Ramos (cell line): ENCODE results near the gene DCDC2C.

ENCODE experiments used
- in situ Hi-C: fragments of 300-500 bp; cut with MboI; formaldehyde crosslinking; loops from one replicate; pipeline ENCODE4 v1.14.3; 2022; ENCODE audit warnings: low sequenced_read_pairs; ENCODE audit not compliant: unreplicated experiment

DCDC2C gene

GRCh38 chr2:3741867-3742602 lies 38.7 kb downstream of the DCDC2C start:
- in situ Hi-C loops: no loop called here

- in situ Hi-C loops: no loop called here
Observed at GRCh38 chr2:3742743-3743508, 39.6 kb downstream of the DCDC2C start.

- in situ Hi-C loops: no loop called here
Observed at GRCh38 chr2:3743951-3744555, 40.7 kb downstream of the DCDC2C start.

- in situ Hi-C loops: no loop called here
Observed at GRCh38 chr2:3745920-3746319, 42.5 kb downstream of the DCDC2C start.

GRCh38 chr2:3747032-3747654 lies 43.8 kb downstream of the DCDC2C start:
- in situ Hi-C loops: no loop called here

- in situ Hi-C loops: no loop called here
Observed at GRCh38 chr2:3747826-3748225, 44.5 kb downstream of the DCDC2C start.

- in situ Hi-C loops: no loop called here
Observed at GRCh38 chr2:3749201-3749600, 45.8 kb downstream of the DCDC2C start.

- in situ Hi-C loops: no loop called here
Observed at GRCh38 chr2:3751251-3751650, 47.9 kb downstream of the DCDC2C start.

- in situ Hi-C loops: no loop called here
Observed at GRCh38 chr2:3751806-3752205, 48.4 kb downstream of the DCDC2C start.

GRCh38 chr2:3752376-3752775 lies 49.0 kb downstream of the DCDC2C start:
- in situ Hi-C loops: no loop called here

GRCh38 chr2:3753561-3753960 lies 50.2 kb downstream of the DCDC2C start:
- in situ Hi-C loops: no loop called here

- in situ Hi-C loops: no loop called here
Observed at GRCh38 chr2:3754280-3754679, 50.9 kb downstream of the DCDC2C start.

- in situ Hi-C loops: no loop called here
Observed at GRCh38 chr2:3754795-3755194, 51.4 kb downstream of the DCDC2C start.

- in situ Hi-C loops: no loop called here
Observed at GRCh38 chr2:3755277-3755676, 51.9 kb downstream of the DCDC2C start.

GRCh38 chr2:3756306-3756705 lies 52.9 kb downstream of the DCDC2C start:
- in situ Hi-C loops: no loop called here

- in situ Hi-C loops: no loop called here
Observed at GRCh38 chr2:3758906-3759305, 55.5 kb downstream of the DCDC2C start.

- in situ Hi-C loops: no loop called here
Observed at GRCh38 chr2:3759331-3759730, 56.0 kb downstream of the DCDC2C start.

- in situ Hi-C loops: no loop called here
Observed at GRCh38 chr2:3759761-3760160, 56.4 kb downstream of the DCDC2C start.

GRCh38 chr2:3761272-3761671 lies 57.9 kb downstream of the DCDC2C start:
- in situ Hi-C loops: no loop called here

GRCh38 chr2:3762771-3763447 lies 59.5 kb downstream of the DCDC2C start:
- in situ Hi-C loops: no loop called here
